Limb (tissue), 2 donors: Measurements from ENCODE around the gene RAB7A.
"Not testable (repeated sequence)": the region's sequence is repeated elsewhere in the genome, so short reads cannot be mapped to it uniquely, and the experiment has no call there.

ENCODE experiments used
- DNase-seq, 2 donors: peaks; one replicate each; pipeline ENCODE4 v3.0.0-alpha.2; 2016; ENCODE audit errors: extremely low spot score in 2 of 2

The RAB7A gene

GRCh38 chr3:128710816-128711433 is 15.1 kb upstream of the RAB7A start:
- no peak for DNase-seq

GRCh38 chr3:128712848-128713247 is 13.1 kb upstream of the RAB7A start:
- no peak for DNase-seq

GRCh38 chr3:128714887-128715491 is 11.0 kb upstream of the RAB7A start:
- DNase-seq = no peak

- DNase-seq = not testable (repeated sequence)
Observed at GRCh38 chr3:128718892-128719291, 7.1 kb upstream of the RAB7A start.

- no peak for DNase-seq
Observed at GRCh38 chr3:128720891-128721290, 5.1 kb upstream of the RAB7A start.

- no peak for DNase-seq
Observed at GRCh38 chr3:128723477-128723876, 2.5 kb upstream of the RAB7A start.

GRCh38 chr3:128725547-128726022 is 398 bp upstream of the RAB7A start:
- DNase-seq = no peak

GRCh38 chr3:128727059-128727458 is 1.1 kb downstream of the RAB7A start:
- DNase-seq = no peak

GRCh38 chr3:128727485-128727884 is 1.5 kb downstream of the RAB7A start:
- DNase-seq = no peak

GRCh38 chr3:128727996-128728395 is 2.0 kb downstream of the RAB7A start:
- no peak for DNase-seq

- DNase-seq = not testable (repeated sequence)
Observed at GRCh38 chr3:128728521-128728920, 2.5 kb downstream of the RAB7A start.

- DNase-seq = no peak
Observed at GRCh38 chr3:128730471-128730870, 4.5 kb downstream of the RAB7A start.

GRCh38 chr3:128734523-128735189 is 8.7 kb downstream of the RAB7A start:
- DNase-seq = no peak

- no peak for DNase-seq
Observed at GRCh38 chr3:128735287-128735686, 9.3 kb downstream of the RAB7A start.

GRCh38 chr3:128735884-128736283 is 9.9 kb downstream of the RAB7A start:
- no peak for DNase-seq

- no peak for DNase-seq
Observed at GRCh38 chr3:128736601-128737000, 10.6 kb downstream of the RAB7A start.

- no peak for DNase-seq
Observed at GRCh38 chr3:128740621-128741020, 14.6 kb downstream of the RAB7A start.

- DNase-seq = no peak
Observed at GRCh38 chr3:128742821-128743594, 17.0 kb downstream of the RAB7A start.

GRCh38 chr3:128745742-128746141 is 19.8 kb downstream of the RAB7A start:
- DNase-seq = no peak

GRCh38 chr3:128746881-128747280 is 20.9 kb downstream of the RAB7A start:
- DNase-seq = no peak

GRCh38 chr3:128748557-128748956 is 22.6 kb downstream of the RAB7A start:
- DNase-seq = no peak

GRCh38 chr3:128749035-128749434 is 23.1 kb downstream of the RAB7A start:
- no peak for DNase-seq
